OCI-LY1 (cell line): ENCODE data around the gene SYT6.

ENCODE experiments used
- CTCF ChIP-seq: fragments of 200-600 bp; sonication (generic), shearing (Covaris generic); IDR thresholded peaks from 2 replicates; pipeline ENCODE4 v1.5.1; 2017; ENCODE audit warnings: mild to moderate bottlenecking, antibody characterized with exemption, low read length, moderate library complexity, mixed read lengths
- EZH2 ChIP-seq: fragments of 200-600 bp; sonication (generic), shearing (Covaris generic); IDR thresholded peaks from 2 replicates; pipeline ENCODE4 v1.8.0; 2017; ENCODE audit warnings: borderline replicate concordance, mixed run types, mild to moderate bottlenecking, antibody characterized with exemption, low read length, moderate library complexity, mixed read lengths

- no peak for TF ChIP-seq CTCF
- no peak for TF ChIP-seq EZH2
Observed at GRCh38 chr1:114111731-114112641, 41.7 kb downstream of the SYT6 start.
